ENCODE data around the gene LBX1. TPM values are rescaled to one million over a fixed set of nuclear protein-coding genes. Genes with fewer than 3 reads are reported as not detected.

Gene LBX1
- total RNA-seq, 1 experiment from 2014 or later = not detected

- H3K36me3 ChIP-seq (ENCODE audit: control insufficient read depth in 1 of 2, insufficient read depth in 2 of 2, low read length in 2 of 2) = no peaks in the 10 kb centered on the region
- no peak overlapping the region for H3K4me2 ChIP-seq (ENCODE audit: low read length)
- H3K4me3 ChIP-seq (replicated peaks in 1 of 2; ENCODE audit: low read depth in 1 of 2, low read length in 2 of 2) = no peak overlapping the region
- no peaks in the 10 kb centered on the region for H3K4me1 ChIP-seq (ENCODE audit: control insufficient read depth in 1 of 2, insufficient read depth in 2 of 2, low read length in 2 of 2)
- ATAC-seq = no peak
- TF ChIP-seq REST (IDR thresholded peaks at IDR 0.05; ENCODE audit: low read depth) (no peak), ZFX (IDR thresholded peaks at IDR 0.05) (no peak), ZBTB33 (IDR thresholded peaks at IDR 0.05; ENCODE audit: extremely low read depth, insufficient replicate concordance, low read length) (no peak), RAD21 (IDR thresholded peaks at IDR 0.05; ENCODE audit: low read depth) (no peak), MAX (IDR thresholded peaks at IDR 0.05) (no peak), EZH2phosphoT487 (IDR thresholded peaks at IDR 0.05; ENCODE audit: borderline replicate concordance) (no peak), JUND (IDR thresholded peaks at IDR 0.05) (no peak), YY1 (IDR thresholded peaks at IDR 0.05; ENCODE audit: extremely low read depth, insufficient replicate concordance, low read depth, low read length) (no peak), SIN3A (IDR thresholded peaks at IDR 0.05; ENCODE audit: low read depth) (no peak), CBX3 (IDR thresholded peaks at IDR 0.05; ENCODE audit: low read depth) (no peak), TCF7L2 (IDR thresholded peaks at IDR 0.05; ENCODE audit: borderline replicate concordance, extremely low read depth, insufficient read depth, insufficient read length) (no peak), EGR1 (IDR thresholded peaks at IDR 0.05; ENCODE audit: low read depth) (no peak), POLR2A (IDR thresholded peaks at IDR 0.05; ENCODE audit: borderline replicate concordance, extremely low read depth, insufficient read depth, insufficient read length) (no peak), CEBPB (IDR thresholded peaks at IDR 0.05; ENCODE audit: low read depth) (no peak), SP1 (IDR thresholded peaks at IDR 0.05; ENCODE audit: low read depth) (no peak)
- H3K9ac ChIP-seq (ENCODE audit: low read length) = no peak overlapping the region
- ChIA-PET POLR2A (no interaction called here), RAD21 (ENCODE audit: low non-redundant PET in 1 of 2, low total read pairs in 2 of 2, uncharacterized antibody in 2 of 2, unreplicated experiment in 2 of 2) (no interaction called here), CTCF (no interaction called here)
- H3K9me3 ChIP-seq (ENCODE audit: control insufficient read depth in 1 of 2, insufficient read depth in 1 of 2, low read depth in 1 of 2, low read length in 2 of 2) = peaks cover 0 to 4% of the 10 kb centered on the region in 2 experiments; a peak in 1 of 4 replicates
- no peaks in the 10 kb centered on the region for H4K20me1 ChIP-seq (ENCODE audit: insufficient read depth)
- DNase-seq (ENCODE audit: low read depth, low spot score) = no peak
- no peak overlapping the region for H3K27ac ChIP-seq (ENCODE audit: low read depth, low read length)
- H2AFZ ChIP-seq (ENCODE audit: low read depth, low read length, poor library complexity, severe bottlenecking) = no peak overlapping the region
- BruUV-seq (replicated peaks) = no TSS peak
- H3K9me2 ChIP-seq (ENCODE audit: insufficient read depth) = no peaks in the 10 kb centered on the region
- no peaks in the 10 kb centered on the region; the same call in 1 of the 2 replicates for H3K27me3 ChIP-seq (ENCODE audit: insufficient read depth, low read length)
- no peaks in the 10 kb centered on the region for H3K79me2 ChIP-seq (ENCODE audit: insufficient read depth, low read length)
- intact Hi-C loops (cut with micrococcal nuclease) = no loop called here
Measured at GRCh38 chr10:101183458-101184183, 45.6 kb downstream of the LBX1 start.
